HEK293T (cell line): ENCODE measurements around the gene C10orf105.

Experiments used
- BHLHE40 ChIP-seq: fragments of 450-650 bp; IDR thresholded peaks from 2 replicates; pipeline ENCODE4 v1.6.1; 2016; ENCODE audit warnings: mild to moderate bottlenecking, moderate library complexity, borderline replicate concordance
- ELF4 ChIP-seq: fragments of 450-650 bp; IDR thresholded peaks from 2 replicates; pipeline ENCODE4 v1.6.1; 2017; ENCODE audit warnings: antibody characterized with exemption
- FOXA1 ChIP-seq: fragments of 450-650 bp; IDR thresholded peaks from 2 replicates; pipeline ENCODE4 v1.6.1; 2016; ENCODE audit warnings: mild to moderate bottlenecking
- FOXK2 ChIP-seq: fragments of 450-650 bp; IDR thresholded peaks from 2 replicates; pipeline ENCODE4 v1.6.1; 2016; ENCODE audit warnings: mild to moderate bottlenecking
- FOXM1 ChIP-seq: fragments of 450-650 bp; IDR thresholded peaks from 2 replicates; pipeline ENCODE4 v1.6.1; 2017; ENCODE audit warnings: mild to moderate bottlenecking, borderline replicate concordance
- LEF1 ChIP-seq: fragments of 450-650 bp; IDR thresholded peaks from 2 replicates; pipeline ENCODE4 v1.6.1; 2017; ENCODE audit warnings: mild to moderate bottlenecking, borderline replicate concordance
- PKNOX1 ChIP-seq: fragments of 450-650 bp; IDR thresholded peaks from 2 replicates; pipeline ENCODE4 v1.6.1; 2016
- SUZ12 ChIP-seq: fragments of 450-650 bp; IDR thresholded peaks from 2 replicates; pipeline ENCODE4 v1.6.1; 2016; ENCODE audit warnings: mild to moderate bottlenecking

DNA sequence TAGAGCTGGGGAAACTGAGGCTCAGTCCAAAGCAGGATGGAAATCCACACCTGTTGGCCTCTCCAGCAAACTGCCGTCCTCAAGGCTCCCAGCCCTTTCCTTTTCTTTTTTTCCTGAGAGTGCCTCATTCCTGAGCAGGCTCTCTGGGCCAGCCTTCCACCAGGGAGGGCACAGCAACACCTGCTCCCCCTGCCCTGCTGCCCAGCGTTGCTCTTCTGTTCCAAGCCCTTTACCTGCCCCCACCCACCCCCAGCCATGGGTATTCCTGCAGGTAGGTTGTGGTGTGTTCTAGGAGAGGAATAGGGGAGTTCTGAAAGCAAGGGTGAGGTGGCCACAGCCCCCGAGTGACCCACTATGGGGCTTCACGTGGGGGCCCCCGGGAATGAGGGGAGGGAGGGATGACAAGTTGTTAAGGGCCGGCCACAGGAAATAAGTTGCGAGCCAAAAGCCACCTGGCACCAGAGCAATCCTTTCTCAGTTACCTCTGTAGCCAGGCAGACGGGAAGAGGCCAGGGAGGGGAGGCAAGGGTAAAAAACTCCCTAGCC lies 34.5 kb upstream of the C10orf105 start:
- TF ChIP-seq FOXK2 (no peak), FOXA1 (no peak), SUZ12 (no peak), ELF4 (no peak), BHLHE40 (no peak), LEF1 (no peak), FOXM1 (no peak), PKNOX1 (no peak)
